NCI-H82 treated with DMSO at 0.1 percent for 48 hours (cell line): Measurements from ENCODE around the gene ATE1.

Source experiments
- DNase-seq: peaks from one replicate; lab custom pipeline; 2025; ENCODE audit not compliant: unreplicated experiment; lab: John Stamatoyannopoulos, UW

Gene ATE1

GRCh38 chr10:121879476-121879875, 48.4 kb downstream of the ATE1 start:
- DNase-seq = no peak

- no peak for DNase-seq
Measured at GRCh38 chr10:121873236-121873635, 54.6 kb downstream of the ATE1 start.

DNA sequence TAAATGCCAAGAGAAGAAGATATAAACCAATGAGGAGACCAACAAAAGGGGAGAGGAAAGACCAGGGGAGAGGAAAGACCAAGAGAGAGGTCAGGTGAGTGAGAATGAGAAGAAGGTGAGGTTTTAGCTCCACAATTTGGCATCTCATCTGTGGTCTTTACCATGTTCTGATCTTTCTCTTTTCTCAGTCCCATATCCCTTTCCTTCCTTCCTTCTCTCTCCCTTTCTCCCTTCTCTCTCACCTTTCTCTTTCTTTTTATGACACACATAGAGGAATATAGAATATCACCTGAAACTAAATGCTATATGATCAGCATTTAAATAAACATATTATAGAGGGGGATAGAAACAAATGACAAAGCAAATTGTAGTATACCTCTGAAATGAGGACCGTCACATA, 57.4 kb downstream of the ATE1 start:
- no peak for DNase-seq

- DNase-seq = no peak
Measured at GRCh38 chr10:121865554-121865953, 62.3 kb downstream of the ATE1 start.

- no peak for DNase-seq
Measured at GRCh38 chr10:121864653-121865052, 63.2 kb downstream of the ATE1 start.

- DNase-seq = no peak
Measured at GRCh38 chr10:121864168-121864567, 63.7 kb downstream of the ATE1 start.

- no peak for DNase-seq
Measured at GRCh38 chr10:121862649-121863048, 65.2 kb downstream of the ATE1 start.

- DNase-seq = no peak
Measured at GRCh38 chr10:121862042-121862441, 65.8 kb downstream of the ATE1 start.

DNA sequence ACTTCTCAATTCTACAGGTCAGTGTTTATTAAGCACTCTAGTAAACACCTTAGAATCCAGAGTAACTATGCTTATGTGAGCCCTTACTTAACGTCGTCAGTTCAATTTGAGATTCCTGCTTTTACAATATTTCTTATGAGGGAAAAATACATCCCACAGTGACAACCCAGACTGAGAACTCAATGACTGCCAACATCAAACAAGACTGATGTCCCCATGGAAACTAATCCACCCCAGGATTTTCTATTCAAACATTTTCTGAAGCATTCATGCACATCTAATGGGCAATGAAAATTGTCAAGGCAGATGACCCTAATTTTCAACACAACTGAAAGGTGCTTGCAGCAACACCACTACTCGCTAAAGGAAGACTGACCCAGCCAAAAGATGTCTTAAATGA, 67.0 kb downstream of the ATE1 start:
- no peak for DNase-seq

DNA sequence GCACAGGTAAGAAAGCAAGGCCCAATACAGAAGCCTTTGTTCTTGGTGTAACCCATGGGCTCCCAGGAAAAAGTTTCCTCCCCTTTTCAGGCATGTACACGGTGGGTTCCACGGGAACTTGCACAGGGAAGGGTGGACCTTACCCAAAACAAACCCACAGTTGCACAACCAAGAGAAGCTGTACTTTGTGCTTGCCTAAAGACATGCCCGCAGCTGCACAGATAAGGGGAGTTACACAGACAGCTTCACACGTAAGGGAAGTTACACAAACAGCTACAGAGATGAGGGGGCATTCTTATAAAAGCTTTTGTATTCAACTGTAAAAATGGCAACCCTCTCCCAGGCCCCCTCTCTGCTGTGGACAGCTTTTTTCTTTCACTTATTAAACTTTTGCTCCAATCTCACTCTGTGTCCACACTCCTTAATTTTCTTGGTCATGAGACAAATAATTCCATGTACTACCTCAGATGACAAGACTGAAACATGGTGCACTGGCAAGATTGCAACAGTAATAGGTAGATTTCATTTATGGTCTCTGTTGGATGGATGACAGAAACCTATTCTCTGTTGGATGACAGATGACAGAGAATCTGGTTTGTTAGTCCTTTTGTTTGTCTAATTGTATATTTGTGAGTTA, 72.9 kb downstream of the ATE1 start:
- DNase-seq = no peak

- DNase-seq = no peak
Measured at GRCh38 chr10:121853950-121854349, 73.9 kb downstream of the ATE1 start.

DNA sequence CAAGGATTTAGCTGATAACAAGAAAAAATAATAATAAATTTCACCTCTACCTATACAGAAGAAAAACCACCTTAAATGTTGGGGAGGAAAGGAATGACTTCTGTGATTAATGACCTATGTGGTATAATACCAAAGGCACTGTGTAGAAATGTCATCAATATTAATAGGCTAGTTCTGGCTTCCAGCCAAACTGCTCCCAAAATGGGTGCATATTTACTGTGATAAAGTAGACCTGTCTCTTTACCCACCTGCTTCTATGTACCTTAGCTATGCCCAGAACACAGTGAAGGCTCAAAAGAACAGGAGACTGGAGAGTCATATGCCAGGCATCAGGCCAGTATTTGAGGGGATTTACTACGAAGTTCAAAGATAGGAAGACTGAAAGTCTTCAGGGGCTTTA, 76.0 kb downstream of the ATE1 start:
- DNase-seq = no peak

DNA sequence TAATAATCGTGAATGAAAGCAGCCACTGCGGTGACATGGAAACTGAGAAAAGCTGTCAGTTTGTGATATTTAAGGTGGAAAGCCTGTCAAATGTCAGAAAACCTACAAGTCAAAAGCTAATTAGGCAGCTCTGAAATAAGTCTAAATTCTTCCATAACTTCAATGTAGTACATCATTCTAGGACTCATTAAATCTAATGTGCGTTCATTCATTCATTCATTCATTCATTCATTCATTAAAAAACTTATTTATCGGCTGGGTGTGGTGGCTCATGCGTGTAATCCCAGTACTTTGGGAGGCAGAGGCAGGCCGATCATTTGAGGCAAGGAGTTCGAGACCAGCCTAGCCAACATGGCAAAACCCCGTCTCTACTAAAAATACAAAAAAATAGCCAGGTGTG, 79.7 kb downstream of the ATE1 start:
- no peak for DNase-seq

DNA sequence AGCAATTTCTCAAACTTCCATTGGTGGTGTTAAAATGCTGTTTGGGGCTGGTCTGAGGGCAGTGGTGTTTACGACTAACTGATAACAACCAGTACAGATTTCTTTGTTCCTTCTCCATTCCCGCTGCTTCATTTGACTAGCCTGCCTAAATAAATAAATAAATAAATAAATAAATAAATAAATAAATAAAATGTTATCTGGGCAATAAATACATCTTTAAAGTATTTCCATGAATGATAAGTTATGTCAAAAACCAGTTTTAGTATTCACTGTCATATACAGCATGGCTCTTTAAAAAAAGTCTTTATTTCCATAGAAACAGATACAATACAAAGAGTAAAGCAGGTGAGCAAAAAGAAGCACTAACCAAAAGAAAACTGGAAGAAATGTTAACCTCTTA, 81.3 kb downstream of the ATE1 start:
- no peak for DNase-seq

- DNase-seq = no peak
Measured at GRCh38 chr10:121845044-121845784, 82.6 kb downstream of the ATE1 start.

DNA sequence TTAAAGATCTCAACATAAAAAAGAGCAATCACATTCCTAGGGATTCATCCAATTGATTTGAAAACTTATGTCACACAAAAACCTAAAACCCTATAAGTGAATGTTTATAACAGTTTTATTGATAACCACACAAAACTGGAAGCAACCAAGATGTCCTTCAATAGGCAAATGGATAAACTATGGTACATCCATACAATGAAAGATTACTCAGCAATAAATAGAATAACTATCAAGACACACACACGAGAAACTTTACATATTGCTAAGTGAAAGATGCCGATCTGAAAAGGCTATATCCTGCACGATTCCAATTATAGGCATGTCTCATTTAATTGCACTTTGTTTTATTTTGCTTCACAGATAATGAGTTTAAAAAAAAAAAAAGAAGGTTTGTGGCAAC, 83.3 kb downstream of the ATE1 start:
- no peak for DNase-seq

- no peak for DNase-seq
Measured at GRCh38 chr10:121843379-121843778, 84.5 kb downstream of the ATE1 start.

DNA sequence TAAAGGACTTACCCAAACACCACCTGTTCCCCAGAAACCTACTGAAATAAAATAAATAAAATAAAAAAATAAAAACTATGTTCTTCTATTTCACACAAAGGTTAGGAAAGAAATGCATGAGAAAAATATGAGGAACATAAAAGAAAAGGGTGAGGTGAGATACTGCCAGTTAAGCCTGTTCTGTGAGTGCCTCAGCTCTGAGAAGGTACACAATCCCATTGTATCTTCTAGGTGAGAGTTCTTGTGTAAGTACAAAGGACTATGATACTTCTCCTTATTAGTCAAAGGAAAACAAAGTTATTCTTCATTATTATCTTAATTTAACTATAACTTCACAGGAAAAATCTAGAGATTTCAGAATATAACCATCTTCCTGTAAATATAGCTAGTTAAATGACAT, 86.0 kb downstream of the ATE1 start:
- no peak for DNase-seq

DNA sequence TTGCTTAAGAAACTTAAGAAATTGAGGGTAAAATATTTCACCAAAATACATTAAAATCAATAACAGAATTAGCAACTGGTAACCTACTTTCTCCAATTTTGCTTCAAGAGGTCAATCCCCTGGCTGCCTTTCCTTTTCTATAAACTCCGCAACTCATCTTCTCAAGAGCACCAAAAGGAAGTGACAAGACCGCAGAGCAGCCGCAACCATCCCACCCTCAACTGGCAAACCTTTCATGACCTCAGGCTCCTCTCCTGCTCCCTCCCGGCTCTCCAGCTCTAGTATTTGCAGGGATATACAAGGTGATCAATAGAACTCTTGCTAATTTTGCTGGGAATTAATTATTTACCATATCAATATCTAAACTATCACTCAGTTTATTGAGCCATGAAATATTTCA, 88.9 kb downstream of the ATE1 start:
- DNase-seq = no peak

- no peak for DNase-seq
Measured at GRCh38 chr10:121838149-121838548, 89.7 kb downstream of the ATE1 start.

DNA sequence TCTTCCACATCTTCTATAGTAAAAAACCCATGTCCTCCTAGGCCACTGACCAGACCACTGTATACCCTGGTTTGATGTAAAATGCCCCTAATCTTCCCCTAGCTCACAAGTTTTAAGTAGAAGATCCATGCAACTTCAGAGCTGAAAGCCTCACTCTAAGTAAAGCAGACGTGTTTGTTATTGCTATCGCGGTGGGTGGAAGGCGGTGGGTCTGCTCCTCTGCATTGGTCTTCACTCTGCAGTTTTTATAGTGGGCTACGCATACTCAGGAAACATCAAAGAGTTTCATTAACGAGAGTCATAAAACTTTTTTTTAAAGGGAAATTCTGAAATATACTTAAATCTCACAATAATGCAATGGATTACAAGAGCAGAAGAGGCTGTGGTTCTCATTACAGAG, 91.7 kb downstream of the ATE1 start:
- no peak for DNase-seq

DNA sequence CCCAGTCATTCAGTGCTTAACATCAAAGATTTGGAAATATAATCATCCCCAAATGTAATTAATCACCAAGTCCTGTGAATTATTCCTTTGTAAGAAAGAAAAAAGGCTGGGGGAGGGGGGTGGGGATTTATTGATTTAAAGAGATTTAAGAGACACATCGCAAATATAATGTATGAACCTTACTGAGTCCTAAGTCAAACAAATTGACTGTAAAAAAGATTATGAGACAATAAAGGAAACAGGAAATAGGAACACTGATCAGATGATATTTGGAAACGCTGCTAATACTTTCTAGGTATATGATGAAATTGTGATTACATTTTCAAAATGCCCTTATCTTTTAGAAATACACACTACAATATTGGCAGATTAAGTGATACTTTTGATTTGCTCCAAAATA, 92.5 kb downstream of the ATE1 start:
- DNase-seq = no peak

DNA sequence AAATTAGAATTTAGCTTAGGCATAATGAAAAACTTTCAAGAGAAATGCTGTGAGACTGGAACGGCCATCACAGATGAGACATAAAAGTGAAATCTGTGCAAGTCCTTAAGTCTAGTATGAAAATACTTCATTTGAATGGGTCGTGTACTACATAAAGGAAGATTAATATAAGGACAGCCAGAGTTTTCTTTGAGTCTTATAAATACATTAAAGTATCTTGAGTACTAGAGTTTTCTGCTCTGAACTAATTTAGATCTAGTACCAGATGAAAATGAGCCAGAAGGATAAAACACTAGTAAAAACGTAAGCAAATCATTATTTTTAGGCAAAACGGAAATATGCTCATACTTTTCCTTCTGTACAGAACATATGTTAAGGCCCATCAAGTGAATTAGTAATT, 93.1 kb downstream of the ATE1 start:
- no peak for DNase-seq
